ENCODE measurements around the gene PINLYP. TPM values are rescaled to one million over a fixed set of nuclear protein-coding genes. Genes with fewer than 3 reads are reported as not detected.

The PINLYP gene
- total and polyA plus RNA-seq, 2 of the 13 experiments (the other 11 are each of a cell fraction or from before 2014, with no cell fraction given) = 0.21 to 0.24 TPM

DNA sequence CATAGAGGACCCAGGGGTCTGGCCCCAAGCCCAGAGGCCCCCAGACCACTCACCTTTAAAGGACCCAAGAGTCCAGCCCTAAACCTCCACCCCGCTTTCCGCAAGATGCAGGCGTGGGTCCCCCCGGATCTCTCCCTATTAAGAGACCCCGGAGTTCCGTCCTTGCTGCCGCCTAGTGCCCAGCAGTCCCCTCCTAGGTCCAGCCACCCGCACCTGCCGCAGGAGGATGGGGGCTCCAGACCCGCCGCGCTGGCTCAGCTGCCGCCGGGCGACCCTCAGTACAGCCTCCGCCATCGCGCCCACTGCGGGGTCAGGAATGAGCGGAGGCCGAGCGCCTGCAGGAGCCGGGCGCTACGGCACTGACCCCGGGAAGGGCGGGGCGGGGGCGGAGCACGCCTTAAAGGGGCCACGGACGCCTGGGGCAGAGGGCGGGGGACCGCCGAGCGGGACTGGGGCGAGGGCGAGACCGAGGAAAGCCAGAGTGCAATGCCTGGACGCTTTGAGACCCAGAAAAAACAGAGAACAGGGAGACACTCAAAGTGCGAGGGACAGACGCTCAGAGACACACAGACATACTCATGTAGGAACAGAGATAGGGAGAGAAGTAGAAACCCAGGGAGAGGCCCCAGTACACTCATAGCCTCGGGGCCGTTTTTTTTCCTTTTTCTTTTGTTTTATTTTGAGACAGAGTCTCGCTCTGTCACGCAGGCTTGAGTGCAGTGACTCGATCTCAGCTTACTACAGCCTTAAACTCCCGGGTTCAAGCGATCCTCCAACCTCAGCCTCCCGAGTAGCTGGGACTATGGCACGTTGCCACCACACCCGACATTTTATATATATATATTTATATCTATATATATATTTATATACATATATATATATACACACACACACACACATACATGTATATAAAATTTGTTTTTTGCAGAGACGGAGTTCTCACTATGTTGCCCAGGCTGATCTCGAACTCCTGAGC is 48.4 kb upstream of the PINLYP start, which contains the start of gene ETHE1 (continued):
- TF ChIP-seq, protein P1, sequence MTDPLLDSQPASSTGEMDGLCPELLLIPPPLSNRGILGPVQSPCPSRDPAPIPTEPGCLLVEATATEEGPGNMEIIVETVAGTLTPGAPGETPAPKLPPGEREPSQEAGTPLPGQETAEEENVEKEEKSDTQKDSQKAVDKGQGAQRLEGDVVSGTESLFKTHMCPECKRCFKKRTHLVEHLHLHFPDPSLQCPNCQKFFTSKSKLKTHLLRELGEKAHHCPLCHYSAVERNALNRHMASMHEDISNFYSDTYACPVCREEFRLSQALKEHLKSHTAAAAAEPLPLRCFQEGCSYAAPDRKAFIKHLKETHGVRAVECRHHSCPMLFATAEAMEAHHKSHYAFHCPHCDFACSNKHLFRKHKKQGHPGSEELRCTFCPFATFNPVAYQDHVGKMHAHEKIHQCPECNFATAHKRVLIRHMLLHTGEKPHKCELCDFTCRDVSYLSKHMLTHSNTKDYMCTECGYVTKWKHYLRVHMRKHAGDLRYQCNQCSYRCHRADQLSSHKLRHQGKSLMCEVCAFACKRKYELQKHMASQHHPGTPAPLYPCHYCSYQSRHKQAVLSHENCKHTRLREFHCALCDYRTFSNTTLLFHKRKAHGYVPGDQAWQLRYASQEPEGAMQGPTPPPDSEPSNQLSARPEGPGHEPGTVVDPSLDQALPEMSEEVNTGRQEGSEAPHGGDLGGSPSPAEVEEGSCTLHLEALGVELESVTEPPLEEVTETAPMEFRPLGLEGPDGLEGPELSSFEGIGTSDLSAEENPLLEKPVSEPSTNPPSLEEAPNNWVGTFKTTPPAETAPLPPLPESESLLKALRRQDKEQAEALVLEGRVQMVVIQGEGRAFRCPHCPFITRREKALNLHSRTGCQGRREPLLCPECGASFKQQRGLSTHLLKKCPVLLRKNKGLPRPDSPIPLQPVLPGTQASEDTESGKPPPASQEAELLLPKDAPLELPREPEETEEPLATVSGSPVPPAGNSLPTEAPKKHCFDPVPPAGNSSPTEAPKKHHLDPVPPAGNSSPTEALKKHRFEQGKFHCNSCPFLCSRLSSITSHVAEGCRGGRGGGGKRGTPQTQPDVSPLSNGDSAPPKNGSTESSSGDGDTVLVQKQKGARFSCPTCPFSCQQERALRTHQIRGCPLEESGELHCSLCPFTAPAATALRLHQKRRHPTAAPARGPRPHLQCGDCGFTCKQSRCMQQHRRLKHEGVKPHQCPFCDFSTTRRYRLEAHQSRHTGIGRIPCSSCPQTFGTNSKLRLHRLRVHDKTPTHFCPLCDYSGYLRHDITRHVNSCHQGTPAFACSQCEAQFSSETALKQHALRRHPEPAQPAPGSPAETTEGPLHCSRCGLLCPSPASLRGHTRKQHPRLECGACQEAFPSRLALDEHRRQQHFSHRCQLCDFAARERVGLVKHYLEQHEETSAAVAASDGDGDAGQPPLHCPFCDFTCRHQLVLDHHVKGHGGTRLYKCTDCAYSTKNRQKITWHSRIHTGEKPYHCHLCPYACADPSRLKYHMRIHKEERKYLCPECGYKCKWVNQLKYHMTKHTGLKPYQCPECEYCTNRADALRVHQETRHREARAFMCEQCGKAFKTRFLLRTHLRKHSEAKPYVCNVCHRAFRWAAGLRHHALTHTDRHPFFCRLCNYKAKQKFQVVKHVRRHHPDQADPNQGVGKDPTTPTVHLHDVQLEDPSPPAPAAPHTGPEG (CRISPR knock-in tag; IDR thresholded peaks at IDR 0.05) = no peak
- TF ChIP-seq ZNF878 (CRISPR knock-in tag; IDR thresholded peaks at IDR 0.05) (0 out of 2 replicates have a peak, but pooled peaks have one; percentile 66), SNAPC2 (CRISPR knock-in tag; IDR thresholded peaks at IDR 0.05) (peak; percentile 80; the same call in 1 of the 2 replicates), ZSCAN29 (CRISPR knock-in tag; conservative IDR thresholded peaks at IDR 0.05) (0 out of 2 replicates have a peak, but pooled peaks have one; percentile 35), ZNF234 (CRISPR knock-in tag; conservative IDR thresholded peaks at IDR 0.05) (no peak)
- TF ChIP-seq, protein P2, sequence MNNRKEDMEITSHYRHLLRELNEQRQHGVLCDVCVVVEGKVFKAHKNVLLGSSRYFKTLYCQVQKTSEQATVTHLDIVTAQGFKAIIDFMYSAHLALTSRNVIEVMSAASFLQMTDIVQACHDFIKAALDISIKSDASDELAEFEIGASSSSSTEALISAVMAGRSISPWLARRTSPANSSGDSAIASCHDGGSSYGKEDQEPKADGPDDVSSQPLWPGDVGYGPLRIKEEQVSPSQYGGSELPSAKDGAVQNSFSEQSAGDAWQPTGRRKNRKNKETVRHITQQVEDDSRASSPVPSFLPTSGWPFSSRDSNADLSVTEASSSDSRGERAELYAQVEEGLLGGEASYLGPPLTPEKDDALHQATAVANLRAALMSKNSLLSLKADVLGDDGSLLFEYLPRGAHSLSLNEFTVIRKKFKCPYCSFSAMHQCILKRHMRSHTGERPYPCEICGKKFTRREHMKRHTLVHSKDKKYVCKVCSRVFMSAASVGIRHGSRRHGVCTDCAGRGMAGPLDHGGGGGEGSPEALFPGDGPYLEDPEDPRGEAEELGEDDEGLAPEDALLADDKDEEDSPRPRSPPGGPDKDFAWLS (CRISPR knock-in tag; IDR thresholded peaks at IDR 0.05; ENCODE audit: borderline replicate concordance) = no peak
- TF ChIP-seq, protein P3, sequence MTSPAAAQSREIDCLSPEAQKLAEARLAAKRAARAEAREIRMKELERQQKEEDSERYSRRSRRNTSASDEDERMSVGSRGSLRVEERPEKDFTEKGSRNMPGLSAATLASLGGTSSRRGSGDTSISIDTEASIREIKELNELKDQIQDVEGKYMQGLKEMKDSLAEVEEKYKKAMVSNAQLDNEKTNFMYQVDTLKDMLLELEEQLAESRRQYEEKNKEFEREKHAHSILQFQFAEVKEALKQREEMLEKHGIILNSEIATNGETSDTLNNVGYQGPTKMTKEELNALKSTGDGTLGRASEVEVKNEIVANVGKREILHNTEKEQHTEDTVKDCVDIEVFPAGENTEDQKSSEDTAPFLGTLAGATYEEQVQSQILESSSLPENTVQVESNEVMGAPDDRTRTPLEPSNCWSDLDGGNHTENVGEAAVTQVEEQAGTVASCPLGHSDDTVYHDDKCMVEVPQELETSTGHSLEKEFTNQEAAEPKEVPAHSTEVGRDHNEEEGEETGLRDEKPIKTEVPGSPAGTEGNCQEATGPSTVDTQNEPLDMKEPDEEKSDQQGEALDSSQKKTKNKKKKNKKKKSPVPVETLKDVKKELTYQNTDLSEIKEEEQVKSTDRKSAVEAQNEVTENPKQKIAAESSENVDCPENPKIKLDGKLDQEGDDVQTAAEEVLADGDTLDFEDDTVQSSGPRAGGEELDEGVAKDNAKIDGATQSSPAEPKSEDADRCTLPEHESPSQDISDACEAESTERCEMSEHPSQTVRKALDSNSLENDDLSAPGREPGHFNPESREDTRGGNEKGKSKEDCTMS (CRISPR knock-in tag; conservative IDR thresholded peaks at IDR 0.05) = no peak; the same call in 1 of the 2 replicates
- TF ChIP-seq, protein P4, sequence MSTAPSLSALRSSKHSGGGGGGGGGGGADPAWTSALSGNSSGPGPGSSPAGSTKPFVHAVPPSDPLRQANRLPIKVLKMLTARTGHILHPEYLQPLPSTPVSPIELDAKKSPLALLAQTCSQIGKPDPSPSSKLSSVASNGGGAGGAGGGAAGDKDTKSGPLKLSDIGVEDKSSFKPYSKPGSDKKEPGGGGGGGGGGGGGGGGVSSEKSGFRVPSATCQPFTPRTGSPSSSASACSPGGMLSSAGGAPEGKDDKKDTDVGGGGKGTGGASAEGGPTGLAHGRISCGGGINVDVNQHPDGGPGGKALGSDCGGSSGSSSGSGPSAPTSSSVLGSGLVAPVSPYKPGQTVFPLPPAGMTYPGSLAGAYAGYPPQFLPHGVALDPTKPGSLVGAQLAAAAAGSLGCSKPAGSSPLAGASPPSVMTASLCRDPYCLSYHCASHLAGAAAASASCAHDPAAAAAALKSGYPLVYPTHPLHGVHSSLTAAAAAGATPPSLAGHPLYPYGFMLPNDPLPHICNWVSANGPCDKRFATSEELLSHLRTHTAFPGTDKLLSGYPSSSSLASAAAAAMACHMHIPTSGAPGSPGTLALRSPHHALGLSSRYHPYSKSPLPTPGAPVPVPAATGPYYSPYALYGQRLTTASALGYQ (CRISPR knock-in tag; IDR thresholded peaks at IDR 0.05) = peak; percentile 64; the same call in 1 of the 2 replicates
- TF ChIP-seq, protein P5, sequence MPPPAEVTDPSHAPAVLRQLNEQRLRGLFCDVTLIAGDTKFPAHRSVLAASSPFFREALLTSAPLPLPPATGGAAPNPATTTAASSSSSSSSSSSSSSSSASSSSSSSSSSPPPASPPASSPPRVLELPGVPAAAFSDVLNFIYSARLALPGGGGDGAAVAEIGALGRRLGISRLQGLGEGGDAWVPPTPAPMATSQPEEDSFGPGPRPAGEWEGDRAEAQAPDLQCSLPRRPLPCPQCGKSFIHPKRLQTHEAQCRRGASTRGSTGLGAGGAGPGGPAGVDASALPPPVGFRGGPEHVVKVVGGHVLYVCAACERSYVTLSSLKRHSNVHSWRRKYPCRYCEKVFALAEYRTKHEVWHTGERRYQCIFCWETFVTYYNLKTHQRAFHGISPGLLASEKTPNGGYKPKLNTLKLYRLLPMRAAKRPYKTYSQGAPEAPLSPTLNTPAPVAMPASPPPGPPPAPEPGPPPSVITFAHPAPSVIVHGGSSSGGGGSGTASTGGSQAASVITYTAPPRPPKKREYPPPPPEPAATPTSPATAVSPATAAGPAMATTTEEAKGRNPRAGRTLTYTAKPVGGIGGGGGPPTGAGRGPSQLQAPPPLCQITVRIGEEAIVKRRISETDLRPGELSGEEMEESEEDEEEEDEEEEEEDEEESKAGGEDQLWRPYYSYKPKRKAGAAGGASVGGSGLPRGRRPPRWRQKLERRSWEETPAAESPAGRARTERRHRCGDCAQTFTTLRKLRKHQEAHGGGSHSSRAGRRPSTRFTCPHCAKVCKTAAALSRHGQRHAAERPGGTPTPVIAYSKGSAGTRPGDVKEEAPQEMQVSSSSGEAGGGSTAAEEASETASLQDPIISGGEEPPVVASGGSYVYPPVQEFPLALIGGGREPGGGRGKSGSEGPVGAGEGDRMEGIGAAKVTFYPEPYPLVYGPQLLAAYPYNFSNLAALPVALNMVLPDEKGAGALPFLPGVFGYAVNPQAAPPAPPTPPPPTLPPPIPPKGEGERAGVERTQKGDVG (CRISPR knock-in tag; IDR thresholded peaks at IDR 0.05; ENCODE audit: borderline replicate concordance) = no peak

Data from HepG2 (cell line).